HG03520 (cell line): Measurements from ENCODE around the gene NCAN.
"Not testable (repeated sequence)": the region's sequence is repeated elsewhere in the genome, so short reads cannot be mapped to it uniquely, and the experiment has no call there.

Experiments used
- ATAC-seq: cut with Tn5 transposase; IDR thresholded peaks from one replicate; pipeline ENCODE4 v1.9.1; 2021; ENCODE audit warnings: mild to moderate bottlenecking, moderate library complexity; ENCODE audit not compliant: unreplicated experiment

The NCAN gene

GRCh38 chr19:19192910-19193423 lies 18.8 kb upstream of the NCAN start:
- ATAC-seq: no peak

GRCh38 chr19:19193926-19194325 lies 17.8 kb upstream of the NCAN start:
- ATAC-seq: no peak

DNA sequence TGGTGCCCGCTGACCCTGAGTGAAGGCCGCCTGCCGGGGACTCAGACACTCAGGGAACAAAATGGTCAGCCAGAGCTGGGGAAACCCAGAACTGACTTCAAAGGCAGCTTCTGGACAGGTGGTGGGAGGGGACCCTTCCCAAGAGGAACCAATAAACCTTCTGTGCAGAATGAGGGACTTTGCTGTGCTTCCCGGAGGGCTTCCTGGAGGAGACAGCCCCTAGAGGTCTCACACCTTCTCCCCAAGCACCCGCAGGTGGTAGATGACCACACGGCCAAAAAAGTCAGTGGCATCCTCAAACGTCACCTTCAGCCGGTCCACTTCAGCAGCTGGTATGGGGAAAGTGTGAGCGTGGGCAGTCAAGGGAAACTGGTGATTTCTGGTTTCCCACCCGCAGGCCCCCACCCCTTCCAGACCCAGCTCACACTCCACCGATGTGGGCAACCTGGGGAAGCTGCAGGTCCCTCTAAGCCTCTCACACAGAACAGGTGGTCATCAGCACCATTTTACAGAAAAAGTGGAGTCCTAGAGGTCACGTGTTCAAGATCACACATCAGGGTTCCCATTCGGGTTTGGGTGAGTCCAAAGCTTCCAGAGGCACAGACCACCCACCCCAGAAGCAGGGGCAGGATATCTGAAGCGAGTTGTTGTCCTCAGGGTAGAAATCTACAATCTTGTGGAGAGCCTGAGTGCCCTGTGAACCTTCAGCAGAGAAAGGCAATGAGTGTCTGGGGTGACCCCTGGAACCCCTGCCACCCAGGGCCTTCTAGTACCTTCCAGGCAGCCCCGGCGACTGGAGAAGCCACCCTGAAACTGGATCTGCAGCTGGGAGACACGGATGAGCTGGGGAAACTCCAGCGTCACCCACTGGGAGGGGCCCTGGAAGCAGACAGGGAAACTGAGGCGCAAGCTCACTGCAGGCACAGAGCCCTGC lies 9.8 kb upstream of the NCAN start:
- ATAC-seq: no peak

- ATAC-seq: no peak
Observed at GRCh38 chr19:19202707-19203011, 9.1 kb upstream of the NCAN start.

DNA sequence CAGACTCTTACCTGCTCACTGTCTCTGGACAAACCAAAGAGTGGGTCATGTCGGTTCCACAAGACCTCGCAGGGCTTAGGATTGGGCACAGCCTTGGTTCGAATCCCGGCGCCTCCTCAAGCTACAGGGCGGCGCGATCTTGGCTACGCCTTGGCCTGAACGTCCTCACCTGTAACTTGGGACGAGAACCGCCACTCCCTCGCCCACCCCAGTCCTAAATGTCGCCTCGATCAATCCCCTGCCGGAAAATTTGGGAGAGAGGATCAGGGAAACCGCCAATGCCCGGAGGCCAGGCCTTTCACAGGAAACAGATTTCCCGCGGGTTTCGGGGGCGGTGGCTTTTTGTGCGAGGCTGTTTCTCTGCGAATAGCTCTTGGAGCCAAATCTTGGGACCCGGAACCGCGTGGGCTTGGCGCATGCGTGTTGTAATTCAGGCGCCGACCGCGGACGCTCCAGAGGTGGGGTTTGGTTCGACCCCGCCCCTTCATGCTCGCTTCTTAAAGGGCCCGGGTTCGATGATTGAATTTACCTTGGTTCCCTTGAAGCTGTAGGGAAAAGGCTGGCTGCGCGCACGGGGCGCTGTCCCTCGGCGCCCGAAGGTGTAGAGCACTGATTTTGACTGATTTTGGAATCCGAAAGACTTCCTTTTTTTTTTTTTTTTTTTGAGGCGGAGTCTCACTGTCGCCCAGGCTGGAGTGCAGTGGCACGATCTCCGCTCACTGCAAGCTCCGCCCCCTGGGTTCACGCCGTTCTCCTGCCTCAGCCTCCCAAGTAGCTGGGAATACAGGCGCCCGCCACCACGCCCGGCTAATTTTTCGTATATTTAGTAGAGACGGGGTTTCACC lies 8.5 kb upstream of the NCAN start, which contains the start of gene NR2C2AP:
Gene NR2C2AP, minus strand, starts transcription at position 403 of the 845 bp plus-strand sequence. Its CDS starts 354 bp downstream, at position 49.
- ATAC-seq: no peak

GRCh38 chr19:19204181-19204580 lies 7.6 kb upstream of the NCAN start:
- ATAC-seq: no peak

- no peak for ATAC-seq
Observed at GRCh38 chr19:19205416-19206410, 6.0 kb upstream of the NCAN start.

DNA sequence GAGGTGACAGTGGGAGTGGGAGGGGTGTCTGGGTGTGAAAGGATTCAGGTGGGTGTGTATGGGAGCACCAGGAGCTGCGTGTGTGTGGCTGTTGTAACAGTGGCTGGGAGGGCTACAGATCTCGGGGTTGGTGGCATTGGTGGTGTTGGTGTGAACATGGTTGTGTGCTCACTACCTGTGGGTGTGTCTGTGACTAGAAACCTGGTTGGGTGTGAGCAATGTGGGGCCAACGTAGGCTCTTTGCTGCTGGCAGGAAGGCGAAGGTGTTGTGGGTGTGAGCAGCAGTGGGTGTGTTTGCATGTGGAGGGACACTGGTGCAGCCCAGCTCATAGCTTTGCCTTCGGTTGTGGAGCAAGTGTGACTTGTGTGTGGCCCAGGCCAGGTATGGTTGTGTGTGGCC lies 4.8 kb upstream of the NCAN start:
- ATAC-seq: no peak

- ATAC-seq: no peak
Observed at GRCh38 chr19:19207637-19208572, 3.9 kb upstream of the NCAN start.

DNA sequence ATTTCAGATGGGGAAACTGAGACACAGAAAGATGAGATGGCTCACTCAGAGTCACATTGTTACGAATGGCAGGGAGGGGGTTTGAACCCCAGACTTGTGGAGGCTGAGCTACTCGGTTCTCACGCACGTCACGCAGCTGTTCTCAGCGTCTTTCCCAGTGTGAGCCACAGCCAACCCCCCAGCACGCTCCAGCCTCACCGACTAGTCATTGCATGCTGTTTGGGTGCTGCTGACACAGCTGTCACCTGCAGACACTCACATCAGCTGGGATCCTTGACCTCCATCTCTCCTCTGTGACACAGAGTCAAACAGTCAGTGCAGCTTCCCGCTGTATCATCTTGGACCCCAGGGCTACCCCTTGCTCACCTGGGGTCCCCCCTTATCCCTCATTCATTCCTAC lies 2.4 kb upstream of the NCAN start:
- ATAC-seq: no peak

DNA sequence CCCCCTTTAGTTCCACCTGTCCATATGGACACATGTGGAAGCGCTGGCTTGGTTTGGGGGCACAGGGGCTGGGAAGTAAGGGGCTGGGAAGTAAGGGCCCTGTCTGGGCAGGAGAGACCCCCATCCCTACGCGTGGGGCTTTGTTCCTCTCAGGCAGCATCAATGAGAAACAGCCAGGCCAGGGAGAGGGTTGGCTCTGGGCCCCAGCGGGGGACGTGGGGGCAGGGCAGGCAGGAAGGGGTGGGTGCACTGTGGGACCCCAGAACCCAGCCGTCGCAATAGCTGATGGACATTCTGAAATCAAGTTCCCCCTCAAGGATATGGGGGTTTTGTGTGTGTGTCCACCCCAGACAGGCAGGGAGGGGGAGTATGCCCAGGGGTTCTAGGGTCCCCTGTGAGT lies 1.2 kb downstream of the NCAN start:
- no peak for ATAC-seq

- ATAC-seq: no peak
Observed at GRCh38 chr19:19213426-19214158, 1.8 kb downstream of the NCAN start.

DNA sequence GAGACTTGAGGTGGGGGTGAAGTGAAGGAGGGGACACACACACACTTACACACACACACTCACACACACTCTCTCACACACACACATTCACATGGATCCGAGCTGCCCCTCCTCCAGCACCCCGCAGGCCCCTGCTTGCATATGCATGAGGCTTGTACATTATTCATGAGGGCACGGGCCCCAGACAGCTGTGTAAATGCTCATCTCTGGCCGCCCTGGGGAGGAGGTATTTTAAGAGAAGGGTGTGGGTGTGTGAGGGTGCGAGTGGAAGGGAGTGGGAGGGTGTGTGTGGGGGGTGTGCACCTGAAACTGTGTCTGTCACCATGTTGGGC lies 2.4 kb downstream of the NCAN start:
- ATAC-seq: no peak

- no peak for ATAC-seq
Observed at GRCh38 chr19:19214892-19215291, 3.1 kb downstream of the NCAN start.

DNA sequence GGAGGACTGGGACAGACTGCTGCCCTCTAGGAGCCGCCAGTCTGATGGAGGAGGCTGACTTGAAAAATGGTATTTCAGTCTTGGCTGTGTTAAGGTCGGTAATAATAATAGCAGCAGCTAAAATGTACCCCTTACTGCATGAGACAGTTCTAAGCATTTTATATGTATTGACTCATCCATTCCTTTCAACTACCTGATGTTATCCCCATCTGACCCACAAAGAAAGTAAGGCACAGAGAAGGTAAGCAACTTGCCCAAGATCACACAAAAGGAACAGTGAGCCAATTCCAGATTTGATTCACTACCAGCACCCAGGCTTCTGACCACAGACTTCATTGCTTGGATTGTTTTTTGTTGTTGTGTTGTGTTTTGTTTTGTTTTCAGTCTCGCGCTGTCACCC lies 4.0 kb downstream of the NCAN start:
- ATAC-seq: no peak

- no peak for ATAC-seq
Observed at GRCh38 chr19:19217099-19217498, 5.3 kb downstream of the NCAN start.

DNA sequence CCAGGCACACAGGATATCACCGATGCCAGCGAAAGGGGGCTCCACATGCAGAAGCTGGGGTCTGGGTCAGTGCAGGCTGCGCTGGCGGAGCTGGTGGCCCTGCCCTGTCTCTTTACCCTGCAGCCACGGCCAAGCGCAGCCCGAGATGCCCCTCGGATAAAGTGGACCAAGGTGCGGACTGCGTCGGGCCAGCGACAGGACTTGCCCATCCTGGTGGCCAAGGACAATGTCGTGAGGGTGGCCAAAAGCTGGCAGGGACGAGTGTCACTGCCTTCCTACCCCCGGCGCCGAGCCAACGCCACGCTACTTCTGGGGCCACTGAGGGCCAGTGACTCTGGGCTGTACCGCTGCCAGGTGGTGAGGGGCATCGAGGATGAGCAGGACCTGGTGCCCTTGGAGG lies 7.2 kb downstream of the NCAN start:
- ATAC-seq: no peak

DNA sequence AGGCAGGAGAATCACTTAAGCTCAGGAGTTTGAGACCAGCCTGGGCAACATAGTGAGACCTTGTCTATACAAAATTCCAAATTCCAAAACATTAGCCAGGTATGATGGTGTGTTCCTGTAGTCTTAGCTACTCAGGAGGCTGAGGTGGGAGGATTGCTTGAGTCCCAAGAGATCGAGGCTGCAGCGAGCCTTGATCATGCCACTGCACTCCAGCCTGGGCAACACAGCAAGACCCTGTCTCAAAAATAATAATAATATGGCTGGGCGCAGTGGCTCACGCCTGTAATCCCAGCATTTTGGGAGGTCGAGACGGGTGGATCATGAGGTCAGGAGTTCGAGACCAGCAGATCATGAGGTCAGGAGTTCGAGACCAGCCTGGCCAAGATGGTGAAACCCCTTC lies 9.2 kb downstream of the NCAN start:
- not testable (repeated sequence) for ATAC-seq

- ATAC-seq: no peak
Observed at GRCh38 chr19:19223060-19223459, 11.3 kb downstream of the NCAN start.
